ENCODE results near the gene ALOX15B. TPM values are rescaled to one million over a fixed set of nuclear protein-coding genes. Genes with fewer than 3 reads are reported as not detected.
A peak's percentile ranks its signal among the peaks of the same experiment; 100 is the strongest.

ALOX15B gene
- total RNA-seq, 6 experiments from 2014 or later: not detected

- peaks cover 69% of the 10 kb centered on the region for H3K27me3 Mint-ChIP-seq (ENCODE audit: insufficient read depth)
- H3K27ac Mint-ChIP-seq: no peak overlapping the region
- H3K4me1 Mint-ChIP-seq (ENCODE audit: low read depth): peaks cover 17% of the 10 kb centered on the region
- H3K9me3 Mint-ChIP-seq: no peaks in the 10 kb centered on the region
- no peak overlapping the region for H3K4me3 Mint-ChIP-seq
- TF ChIP-seq, protein P1, sequence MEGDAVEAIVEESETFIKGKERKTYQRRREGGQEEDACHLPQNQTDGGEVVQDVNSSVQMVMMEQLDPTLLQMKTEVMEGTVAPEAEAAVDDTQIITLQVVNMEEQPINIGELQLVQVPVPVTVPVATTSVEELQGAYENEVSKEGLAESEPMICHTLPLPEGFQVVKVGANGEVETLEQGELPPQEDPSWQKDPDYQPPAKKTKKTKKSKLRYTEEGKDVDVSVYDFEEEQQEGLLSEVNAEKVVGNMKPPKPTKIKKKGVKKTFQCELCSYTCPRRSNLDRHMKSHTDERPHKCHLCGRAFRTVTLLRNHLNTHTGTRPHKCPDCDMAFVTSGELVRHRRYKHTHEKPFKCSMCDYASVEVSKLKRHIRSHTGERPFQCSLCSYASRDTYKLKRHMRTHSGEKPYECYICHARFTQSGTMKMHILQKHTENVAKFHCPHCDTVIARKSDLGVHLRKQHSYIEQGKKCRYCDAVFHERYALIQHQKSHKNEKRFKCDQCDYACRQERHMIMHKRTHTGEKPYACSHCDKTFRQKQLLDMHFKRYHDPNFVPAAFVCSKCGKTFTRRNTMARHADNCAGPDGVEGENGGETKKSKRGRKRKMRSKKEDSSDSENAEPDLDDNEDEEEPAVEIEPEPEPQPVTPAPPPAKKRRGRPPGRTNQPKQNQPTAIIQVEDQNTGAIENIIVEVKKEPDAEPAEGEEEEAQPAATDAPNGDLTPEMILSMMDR (IDR thresholded peaks at IDR 0.05): no peak
- H3K36me3 Mint-ChIP-seq (ENCODE audit: low read depth): no peaks in the 10 kb centered on the region
- DNase-seq: no peak
Measured at GRCh38 chr17:8069587-8069860, 30.7 kb downstream of the ALOX15B start.

DNA sequence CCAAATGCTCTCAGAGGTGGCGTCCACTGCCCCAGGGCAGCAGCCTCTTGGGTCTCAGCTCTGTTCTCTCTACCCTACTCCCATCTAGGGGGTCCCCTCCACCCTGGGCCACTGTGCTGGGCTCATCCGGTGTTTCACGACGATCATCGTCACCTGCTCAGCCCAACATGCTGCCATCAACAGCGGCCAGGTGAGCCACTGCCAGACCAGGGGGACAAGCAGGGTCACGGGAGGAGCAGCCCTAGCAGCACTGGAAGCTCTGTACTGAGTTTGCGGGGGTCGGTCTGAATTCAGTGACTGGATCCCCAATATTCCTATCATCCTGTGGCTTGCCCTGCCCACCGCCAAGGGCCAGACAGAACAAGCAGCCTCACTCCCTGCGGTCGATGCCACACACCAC lies 32.6 kb downstream of the ALOX15B start:
- H3K27me3 Mint-ChIP-seq (ENCODE audit: insufficient read depth): peaks cover 78% of the 10 kb centered on the region
- H3K4me1 Mint-ChIP-seq (ENCODE audit: low read depth): peaks cover 17% of the 10 kb centered on the region

DNA sequence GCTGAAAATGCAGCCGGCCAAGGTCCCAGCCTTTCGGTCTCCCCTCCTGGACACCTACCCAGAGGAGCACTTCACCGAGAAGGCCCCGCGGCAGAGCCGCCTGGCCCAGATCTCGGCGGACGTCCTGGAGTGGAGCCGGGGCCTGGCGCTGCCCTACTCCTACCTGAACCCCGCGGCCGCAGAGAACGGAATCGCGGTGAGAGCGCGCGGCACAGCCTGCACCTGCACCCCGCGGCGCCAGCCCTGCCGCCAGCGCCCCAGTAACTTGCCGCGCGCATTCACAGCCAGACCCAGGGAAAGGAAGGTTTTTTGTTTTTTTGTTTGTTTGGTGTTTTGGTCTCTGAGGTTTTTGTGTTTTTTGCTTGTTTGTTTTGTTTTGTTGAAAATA lies 33.5 kb downstream of the ALOX15B start:
- Mint-ChIP-seq H3K27me3 (ENCODE audit: insufficient read depth) (peaks cover 80% of the 10 kb centered on the region), H3K9me3 (no peaks in the 10 kb centered on the region)
- DNase-seq: no peak

More for the DNA sequence above, 32.6 kb downstream of the ALOX15B start:
- TF ChIP-seq, protein P1 (IDR thresholded peaks at IDR 0.05): no peak
- Mint-ChIP-seq H3K36me3 (ENCODE audit: low read depth) (no peaks in the 10 kb centered on the region), H3K27ac (no peak overlapping the region), H3K4me3 (no peak overlapping the region), H3K9me3 (no peaks in the 10 kb centered on the region)
- DNase-seq: no peak

DNA sequence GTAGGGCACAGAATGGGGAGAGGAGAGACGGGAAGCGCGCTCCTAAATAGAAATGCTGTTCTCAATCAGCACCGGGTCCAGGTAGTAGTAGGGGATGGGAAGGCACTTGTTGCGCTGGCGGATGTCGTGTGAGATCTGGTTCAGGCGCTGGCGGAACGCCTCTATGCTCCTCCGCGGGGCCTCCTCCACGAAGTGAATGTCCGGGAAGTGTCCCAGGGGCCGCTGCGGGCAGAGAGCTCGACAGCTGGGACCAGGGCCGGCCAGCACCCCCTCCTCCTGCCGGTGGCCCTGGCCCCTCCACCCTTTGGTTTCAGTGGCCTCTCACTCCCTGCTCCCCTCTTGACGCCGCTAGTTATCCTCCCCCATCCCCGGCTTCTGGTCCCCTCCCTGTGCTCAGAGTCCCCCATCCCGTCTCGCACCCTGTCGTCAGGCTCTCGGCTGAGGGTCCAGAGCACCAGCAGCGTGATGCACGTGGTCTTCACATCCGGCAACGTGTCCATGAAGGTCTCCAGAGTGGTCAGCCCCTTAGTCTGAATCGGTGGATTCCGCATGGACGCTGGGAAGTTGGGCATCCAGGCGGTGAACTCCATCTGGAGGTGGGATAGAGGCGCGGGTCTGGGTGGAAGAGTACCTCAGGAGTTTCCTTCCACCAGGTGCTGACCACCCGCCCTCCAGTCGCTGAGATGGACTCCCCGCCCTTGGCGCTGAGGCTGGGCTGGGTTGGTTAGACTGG lies 34.0 kb downstream of the ALOX15B start:
- Mint-ChIP-seq H3K9me3 (no peaks in the 10 kb centered on the region), H3K27ac (no peak overlapping the region), H3K4me1 (ENCODE audit: low read depth) (peaks cover 17% of the 10 kb centered on the region), H3K36me3 (ENCODE audit: low read depth) (no peaks in the 10 kb centered on the region), H3K27me3 (ENCODE audit: insufficient read depth) (peaks cover 81% of the 10 kb centered on the region), H3K4me3 (peak overlapping the region; percentile 30)
- TF ChIP-seq, protein P1 (IDR thresholded peaks at IDR 0.05): no peak
- DNase-seq: no peak

More for the DNA sequence above, 33.5 kb downstream of the ALOX15B start:
- H3K4me3 Mint-ChIP-seq: peak overlapping the region; percentile 30
- H3K27ac Mint-ChIP-seq: no peak overlapping the region
- H3K4me1 Mint-ChIP-seq (ENCODE audit: low read depth): peaks cover 17% of the 10 kb centered on the region
- no peaks in the 10 kb centered on the region for H3K36me3 Mint-ChIP-seq (ENCODE audit: low read depth)
- TF ChIP-seq, protein P1 (IDR thresholded peaks at IDR 0.05): no peak

DNA sequence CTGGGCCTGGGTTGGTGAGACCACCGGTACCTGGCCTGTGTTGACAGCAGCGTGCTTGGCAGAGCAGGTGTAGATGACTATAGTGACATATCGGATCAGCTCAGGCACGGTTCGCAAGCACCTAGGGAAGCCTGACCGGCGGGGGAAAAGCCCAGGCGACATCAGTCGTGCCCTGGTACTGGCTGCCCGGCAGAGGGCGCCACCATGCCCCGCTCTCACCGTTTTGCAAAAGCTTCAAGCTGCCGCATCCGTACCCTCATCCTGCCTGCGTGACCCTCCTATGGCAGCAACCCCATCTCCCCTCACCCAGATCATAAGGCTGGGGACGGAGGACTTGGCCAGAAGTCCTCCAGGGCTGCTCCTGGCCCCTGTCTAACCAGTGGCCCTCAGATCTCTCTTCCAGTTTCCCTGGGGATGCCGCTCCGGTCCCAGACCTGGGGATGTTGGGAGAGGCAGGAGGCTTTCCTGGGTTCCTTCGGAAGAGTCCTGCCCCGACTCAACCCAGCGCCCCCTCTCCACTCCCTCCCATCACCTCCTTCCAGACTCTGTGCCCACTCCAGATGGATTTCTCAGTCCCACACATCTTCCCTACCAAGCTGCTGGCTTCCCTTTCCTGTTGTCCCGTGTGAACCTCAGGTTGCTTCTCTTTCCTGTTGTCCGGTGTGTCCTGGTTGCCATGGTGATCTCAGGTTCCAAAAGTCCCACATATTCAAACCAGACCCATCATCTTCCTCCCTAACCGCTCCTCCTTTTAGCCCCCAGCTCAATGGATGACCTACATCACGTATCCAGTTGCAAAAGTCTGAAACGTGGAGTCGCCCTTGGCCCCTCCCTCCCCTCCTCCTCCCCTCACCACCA lies 35.0 kb downstream of the ALOX15B start:
- Mint-ChIP-seq H3K27me3 (ENCODE audit: insufficient read depth) (peaks cover 83% of the 10 kb centered on the region), H3K4me3 (peak overlapping the region; percentile 64), H3K27ac (no peak overlapping the region), H3K9me3 (no peaks in the 10 kb centered on the region), H3K4me1 (ENCODE audit: low read depth) (peaks cover 17% of the 10 kb centered on the region), H3K36me3 (ENCODE audit: low read depth) (no peaks in the 10 kb centered on the region)
- TF ChIP-seq, protein P1 (IDR thresholded peaks at IDR 0.05): peak; percentile 95
- peak; percentile 25 for DNase-seq
